HG03060 (cell line): Measurements from ENCODE around the gene HCAR1.
"Not testable (repeated sequence)": the region's sequence is repeated elsewhere in the genome, so short reads cannot be mapped to it uniquely, and the experiment has no call there.

Experiments used
- ATAC-seq: cut with Tn5 transposase; IDR thresholded peaks from one replicate; pipeline ENCODE4 v1.9.1; 2021; ENCODE audit warnings: low read depth, moderate number of reproducible peaks; ENCODE audit not compliant: unreplicated experiment

HCAR1 gene, protein sequence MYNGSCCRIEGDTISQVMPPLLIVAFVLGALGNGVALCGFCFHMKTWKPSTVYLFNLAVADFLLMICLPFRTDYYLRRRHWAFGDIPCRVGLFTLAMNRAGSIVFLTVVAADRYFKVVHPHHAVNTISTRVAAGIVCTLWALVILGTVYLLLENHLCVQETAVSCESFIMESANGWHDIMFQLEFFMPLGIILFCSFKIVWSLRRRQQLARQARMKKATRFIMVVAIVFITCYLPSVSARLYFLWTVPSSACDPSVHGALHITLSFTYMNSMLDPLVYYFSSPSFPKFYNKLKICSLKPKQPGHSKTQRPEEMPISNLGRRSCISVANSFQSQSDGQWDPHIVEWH

GRCh38 chr12:122730215-122731014 is at the start of gene HCAR1:
HCAR1 (minus strand) TSS chr12:122730844; CDS start chr12:122730339, 505 bp downstream.
- no peak for ATAC-seq

DNA sequence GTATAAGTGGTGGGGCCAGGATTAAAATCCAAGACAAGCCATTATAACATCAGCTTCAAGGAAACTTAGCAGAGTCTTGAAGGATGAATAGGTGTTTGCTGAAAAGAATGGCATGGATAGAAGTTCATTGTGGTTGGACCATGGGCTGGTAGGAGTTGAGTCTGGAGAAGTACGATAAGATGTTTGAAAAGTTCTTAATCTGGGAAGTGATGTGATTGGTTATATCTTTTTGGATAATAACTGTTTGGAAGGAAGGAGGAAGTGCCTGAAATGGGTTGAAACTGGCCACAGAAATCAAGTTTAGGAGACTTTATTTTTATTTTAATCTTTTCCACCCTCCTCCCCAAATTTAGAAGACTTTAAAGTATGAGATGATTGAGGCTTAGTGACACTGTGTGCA is 26.9 kb upstream of the HCAR1 start:
- no peak for ATAC-seq

DNA sequence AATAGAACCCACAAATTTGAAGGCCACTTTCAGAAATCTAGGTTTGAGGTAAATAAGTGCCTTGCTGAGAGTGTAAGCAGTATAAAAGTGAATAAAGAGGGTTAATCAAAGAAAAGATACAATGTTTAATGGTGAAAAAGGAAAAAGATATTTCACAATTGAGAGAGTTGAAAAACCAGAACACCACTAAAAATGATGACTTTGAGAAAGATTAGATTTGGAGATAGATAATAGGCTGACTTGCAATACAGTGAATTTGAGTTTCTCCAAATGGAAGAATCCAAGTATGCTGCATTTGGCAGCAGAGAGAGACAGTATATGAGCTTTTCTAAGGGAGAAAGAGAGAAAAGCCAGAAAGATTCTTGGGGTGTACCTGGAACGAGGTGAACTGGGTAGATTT is 24.1 kb upstream of the HCAR1 start:
- ATAC-seq: no peak

- ATAC-seq: no peak
These were observed 22.6 kb upstream of the HCAR1 start for GRCh38 chr12:122753319-122753650.

DNA sequence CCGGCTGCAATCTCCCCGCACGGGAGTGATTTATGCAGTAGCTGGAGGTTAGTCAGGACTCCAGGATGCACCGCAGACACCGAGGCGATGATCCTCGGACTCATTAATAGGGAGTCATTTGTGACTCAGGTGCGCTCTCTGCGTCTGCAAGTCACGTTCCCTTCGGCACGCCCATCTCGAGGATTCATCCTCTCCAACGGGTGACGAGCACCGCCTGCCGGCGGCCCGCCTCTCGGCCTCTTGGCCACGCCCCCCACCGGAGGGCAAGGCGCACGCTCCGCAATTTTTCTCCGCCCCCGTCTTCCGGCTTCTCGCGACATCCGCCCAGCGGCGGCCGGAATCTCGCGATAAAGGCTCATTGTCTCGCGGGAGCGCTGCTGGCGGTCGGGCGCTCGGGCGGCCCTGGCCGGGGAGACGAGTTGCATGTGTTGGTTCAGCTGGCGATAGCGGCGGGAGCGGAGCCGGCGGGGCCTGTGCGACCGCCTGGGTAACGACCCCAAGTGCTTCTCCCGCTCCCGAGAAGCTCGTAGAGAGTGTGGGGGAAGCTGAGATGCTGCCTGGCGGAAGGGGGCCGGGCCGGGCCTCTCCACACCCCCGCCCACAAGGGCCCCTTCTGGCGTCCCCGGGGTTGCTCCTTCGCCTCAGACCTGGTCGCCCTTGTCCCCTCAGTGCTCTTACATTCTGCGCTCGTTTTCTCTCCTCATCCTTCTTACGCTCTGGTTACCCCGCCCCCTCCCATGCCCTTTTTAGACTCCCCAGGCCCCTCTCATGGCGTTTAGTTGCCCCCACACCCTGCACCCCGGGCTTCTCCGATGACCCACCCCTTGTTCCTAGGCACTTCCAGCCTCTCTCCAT is 22.0 kb upstream of the HCAR1 start, which contains the start of gene DENR:
Gene DENR (plus strand): TSS at position 361 of the 855 bp plus-strand sequence. CDS start 878 bp downstream, outside the sequence.
- peak; percentile 94 for ATAC-seq

DNA sequence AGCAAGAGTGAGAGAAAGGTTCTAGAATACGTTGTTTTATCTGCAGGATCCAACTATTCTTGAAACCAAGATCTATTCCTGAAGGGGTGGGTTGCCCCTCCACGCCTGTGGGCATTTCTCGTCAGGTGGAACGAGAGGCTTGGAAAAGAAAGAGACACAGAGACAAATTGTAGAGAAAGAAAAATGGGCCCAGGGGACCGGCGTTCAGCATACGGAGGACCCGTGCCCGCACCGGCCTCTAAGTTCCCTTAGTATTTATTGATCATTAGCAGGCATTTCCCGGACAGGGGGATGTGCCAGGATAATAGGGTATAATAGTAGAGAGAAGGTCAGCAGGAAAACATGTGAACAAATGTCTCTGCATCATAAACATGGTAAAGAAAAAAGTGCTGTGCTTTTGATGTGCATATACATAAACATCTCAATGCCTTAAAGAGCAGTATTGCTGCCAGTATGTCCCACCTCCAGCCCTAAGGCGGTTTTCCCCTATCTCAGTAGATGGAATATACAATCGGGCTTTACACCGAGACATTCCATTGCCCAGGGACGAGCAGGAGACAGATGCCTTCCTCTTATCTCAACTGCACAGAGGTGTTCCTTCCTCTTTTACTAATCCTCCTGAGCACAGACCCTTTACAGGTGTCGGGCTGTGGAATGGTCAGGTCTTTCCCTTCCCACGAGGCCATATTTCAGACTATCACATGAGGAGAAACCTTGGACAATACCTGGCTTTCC is 20.3 kb upstream of the HCAR1 start:
- ATAC-seq: not testable (repeated sequence)

- ATAC-seq: no peak
These were observed 19.1 kb upstream of the HCAR1 start for GRCh38 chr12:122749569-122750332.

DNA sequence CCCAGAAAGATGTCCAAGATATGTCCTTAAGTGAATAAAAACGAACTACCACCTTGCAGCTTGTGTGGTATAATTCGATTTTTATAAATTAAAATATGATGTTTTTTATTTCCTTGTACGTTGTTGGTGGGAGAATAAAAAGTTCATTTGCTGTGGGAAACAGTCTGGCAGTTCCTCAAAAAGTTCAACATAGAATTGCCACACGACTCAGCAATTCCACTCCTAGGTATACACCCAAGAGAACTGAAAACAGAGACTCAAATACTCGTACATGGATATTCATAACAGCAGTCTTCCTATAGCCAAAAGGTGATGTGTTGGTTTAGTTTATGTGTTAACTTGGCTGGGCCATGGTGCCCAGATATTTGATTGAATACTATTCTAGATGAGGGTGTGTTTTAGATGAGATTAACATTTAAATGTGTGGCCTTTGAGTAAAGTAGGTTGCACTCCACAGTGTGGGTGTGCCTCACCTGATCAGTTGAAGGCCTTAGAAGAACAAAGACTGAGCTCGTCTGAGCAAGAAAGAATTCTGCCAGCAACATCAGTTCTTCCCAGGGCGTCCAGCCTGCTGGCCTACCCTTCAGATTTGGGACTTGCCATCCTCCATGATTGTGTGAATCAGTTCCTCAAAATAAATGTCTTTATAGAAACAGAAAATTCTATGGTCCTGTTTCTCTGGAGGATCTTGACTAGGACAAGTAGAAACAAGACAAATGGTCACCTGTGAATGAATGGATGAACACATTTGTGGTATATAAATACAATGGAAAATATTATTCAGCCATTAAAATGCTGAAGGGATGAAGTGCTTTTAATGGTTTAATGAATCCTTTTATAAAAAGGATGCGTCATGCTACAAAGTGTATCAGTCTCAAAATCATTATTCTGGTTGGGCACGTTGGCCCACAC is 16.8 kb upstream of the HCAR1 start:
- no peak for ATAC-seq

GRCh38 chr12:122743895-122744525 is 13.4 kb upstream of the HCAR1 start:
- no peak for ATAC-seq

- no peak for ATAC-seq
These were observed 9.7 kb upstream of the HCAR1 start for GRCh38 chr12:122740351-122740750.

- no peak for ATAC-seq
These were observed 7.9 kb upstream of the HCAR1 start for GRCh38 chr12:122738571-122738970.

DNA sequence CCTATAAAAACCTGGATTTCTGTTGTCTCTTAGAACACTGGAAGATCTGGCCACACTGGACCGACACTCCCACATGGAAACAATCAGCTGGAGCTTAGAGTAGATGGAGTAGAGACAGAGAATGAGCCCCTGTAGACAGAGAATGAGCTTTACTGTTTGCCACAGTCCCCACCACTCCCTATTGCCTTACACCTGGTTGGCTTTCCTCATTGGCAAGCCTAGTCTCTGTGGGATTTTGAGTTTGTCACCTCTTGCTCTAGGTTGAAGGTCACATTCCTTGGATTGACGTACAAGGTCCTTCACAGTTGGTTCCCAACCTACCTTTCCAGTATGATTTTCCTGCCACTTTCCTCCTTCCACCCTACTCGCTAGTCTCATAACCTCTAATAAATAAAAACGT is 2.0 kb upstream of the HCAR1 start:
- no peak for ATAC-seq

DNA sequence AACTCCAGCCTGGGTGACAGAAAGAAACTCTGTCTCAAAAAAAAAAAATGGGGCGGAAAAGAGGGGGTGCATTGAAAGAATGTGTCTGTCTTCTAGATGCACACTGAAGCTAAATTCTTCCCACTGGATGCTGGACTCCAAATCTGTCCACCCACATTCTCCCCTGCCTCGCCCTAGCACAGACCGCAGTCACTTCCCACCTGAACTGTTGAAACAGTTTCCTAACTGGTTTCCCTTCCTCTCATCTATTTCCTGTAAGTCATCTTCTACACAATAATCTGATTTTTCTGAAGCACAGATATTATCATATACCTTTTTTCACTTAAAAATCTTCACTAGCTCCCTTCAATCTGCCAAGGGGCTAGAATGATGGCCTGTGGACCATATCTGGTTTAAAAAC is 1.5 kb upstream of the HCAR1 start:
- ATAC-seq: no peak

- no peak for ATAC-seq
These were observed 945 bp downstream of the HCAR1 start for GRCh38 chr12:122729583-122730214.

DNA sequence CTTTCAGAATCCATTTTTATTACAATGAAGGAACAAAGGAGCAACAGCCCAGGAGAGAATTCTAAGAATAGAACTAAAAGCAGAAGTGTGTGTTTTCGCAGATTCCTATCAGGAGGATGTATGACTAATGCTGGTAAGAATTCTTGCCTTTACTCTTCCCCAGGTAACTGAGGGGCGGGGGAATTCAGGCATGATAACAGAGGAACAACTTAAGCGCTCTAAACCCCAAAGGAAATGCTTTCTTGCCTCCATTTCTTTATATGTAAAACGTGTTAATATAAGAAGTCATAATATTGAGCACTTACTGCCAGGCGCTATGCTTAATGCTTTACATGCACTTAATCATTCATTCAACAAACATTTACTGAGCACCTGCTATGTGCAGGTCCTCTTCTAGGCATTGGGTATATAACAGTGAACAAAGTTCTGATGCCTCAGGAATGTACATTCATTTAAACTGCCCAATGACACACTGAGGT is 4.5 kb downstream of the HCAR1 start:
- ATAC-seq: no peak

DNA sequence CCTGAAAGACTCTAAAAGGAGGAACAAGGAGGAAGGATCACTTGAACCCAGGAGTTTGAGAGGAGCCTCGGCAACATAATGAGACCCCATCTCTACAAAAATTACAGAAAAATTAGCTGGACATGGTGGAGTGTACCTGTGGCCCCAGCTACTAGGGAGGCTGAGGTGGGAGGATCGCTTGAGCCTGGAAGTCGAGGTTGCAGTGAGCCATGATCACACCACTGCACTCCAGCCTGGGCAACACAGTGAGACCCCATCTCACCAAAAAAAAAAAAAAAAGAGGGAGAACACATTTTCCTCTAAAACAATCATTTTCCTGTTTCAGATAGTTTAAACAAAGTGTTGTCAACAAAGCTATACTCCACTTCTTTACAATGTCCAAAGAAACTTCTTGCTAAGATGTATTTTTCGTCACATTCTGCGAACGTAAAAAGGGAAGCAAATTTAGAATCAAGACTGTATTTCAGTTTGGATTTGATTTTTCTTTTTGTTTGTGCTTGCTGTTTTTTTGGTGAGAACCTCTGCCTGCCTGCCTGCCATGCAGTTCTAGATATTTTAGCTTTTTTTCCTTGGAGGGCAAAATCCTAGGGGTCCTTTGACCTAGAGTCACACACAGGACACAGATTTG is 5.1 kb downstream of the HCAR1 start:
- no peak for ATAC-seq

- ATAC-seq: peak; percentile 53
These were observed 5.9 kb downstream of the HCAR1 start for GRCh38 chr12:122724641-122725243.
